ENCODE data around the gene TSPAN13. TPM values are rescaled to one million over a fixed set of nuclear protein-coding genes. Genes with fewer than 3 reads are reported as not detected.

The TSPAN13 gene
- total and polyA plus RNA-seq, 10 donors: 30.1 to 53.0 (median 46.9) TPM

DNA sequence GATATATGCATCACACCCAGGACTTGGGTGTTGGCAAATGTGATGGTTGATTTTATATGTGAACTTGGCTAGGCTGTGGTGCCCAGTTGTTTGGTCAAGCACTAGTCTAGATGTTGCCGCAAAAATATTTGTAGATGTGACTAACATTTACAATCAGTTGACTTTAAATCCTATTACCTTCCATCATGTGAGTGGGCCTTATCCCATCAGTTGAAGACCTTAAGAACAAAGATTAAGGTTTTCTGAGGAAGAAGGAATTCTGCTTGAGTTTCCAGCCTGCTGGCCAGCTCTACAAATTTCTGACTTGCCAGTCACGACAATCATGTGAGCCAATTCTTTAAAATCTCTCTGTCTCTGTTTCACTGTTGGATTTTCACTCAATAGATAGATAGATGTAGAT, 20.3 kb downstream of the TSPAN13 start:
- Histone ChIP-seq H3K9me3 (no peaks in the 10 kb centered on the region), H3K4me1 (peaks cover 3 to 34% (median 12%) of the 10 kb centered on the region in 6 donors), H3K4me3 (no peak overlapping the region), H3K27ac (no peak overlapping the region), H3K36me3 (no peaks in the 10 kb centered on the region), H3K27me3 (replicated peaks in 1 of 7) (peaks cover 0 to 12% (median 0%) of the 10 kb centered on the region in 7 donors)
- intact Hi-C loops (cut with DNase I; ENCODE audit: low total_unique reads): no loop called here
- WGBS, 5 donors: 90 to 100% (median 92%) methylated on average over 2 of the region's 2 CpGs
- TF ChIP-seq, protein P1, sequence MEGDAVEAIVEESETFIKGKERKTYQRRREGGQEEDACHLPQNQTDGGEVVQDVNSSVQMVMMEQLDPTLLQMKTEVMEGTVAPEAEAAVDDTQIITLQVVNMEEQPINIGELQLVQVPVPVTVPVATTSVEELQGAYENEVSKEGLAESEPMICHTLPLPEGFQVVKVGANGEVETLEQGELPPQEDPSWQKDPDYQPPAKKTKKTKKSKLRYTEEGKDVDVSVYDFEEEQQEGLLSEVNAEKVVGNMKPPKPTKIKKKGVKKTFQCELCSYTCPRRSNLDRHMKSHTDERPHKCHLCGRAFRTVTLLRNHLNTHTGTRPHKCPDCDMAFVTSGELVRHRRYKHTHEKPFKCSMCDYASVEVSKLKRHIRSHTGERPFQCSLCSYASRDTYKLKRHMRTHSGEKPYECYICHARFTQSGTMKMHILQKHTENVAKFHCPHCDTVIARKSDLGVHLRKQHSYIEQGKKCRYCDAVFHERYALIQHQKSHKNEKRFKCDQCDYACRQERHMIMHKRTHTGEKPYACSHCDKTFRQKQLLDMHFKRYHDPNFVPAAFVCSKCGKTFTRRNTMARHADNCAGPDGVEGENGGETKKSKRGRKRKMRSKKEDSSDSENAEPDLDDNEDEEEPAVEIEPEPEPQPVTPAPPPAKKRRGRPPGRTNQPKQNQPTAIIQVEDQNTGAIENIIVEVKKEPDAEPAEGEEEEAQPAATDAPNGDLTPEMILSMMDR (IDR thresholded peaks at IDR 0.05 in 8 of 11, conservative IDR thresholded peaks at IDR 0.05 in 3 of 11): no peak
- TF ChIP-seq POLR2A (IDR thresholded peaks at IDR 0.05) (no peak), POLR2AphosphoS5 (IDR thresholded peaks at IDR 0.05) (no peak)
- no peak for DNase-seq

DNA sequence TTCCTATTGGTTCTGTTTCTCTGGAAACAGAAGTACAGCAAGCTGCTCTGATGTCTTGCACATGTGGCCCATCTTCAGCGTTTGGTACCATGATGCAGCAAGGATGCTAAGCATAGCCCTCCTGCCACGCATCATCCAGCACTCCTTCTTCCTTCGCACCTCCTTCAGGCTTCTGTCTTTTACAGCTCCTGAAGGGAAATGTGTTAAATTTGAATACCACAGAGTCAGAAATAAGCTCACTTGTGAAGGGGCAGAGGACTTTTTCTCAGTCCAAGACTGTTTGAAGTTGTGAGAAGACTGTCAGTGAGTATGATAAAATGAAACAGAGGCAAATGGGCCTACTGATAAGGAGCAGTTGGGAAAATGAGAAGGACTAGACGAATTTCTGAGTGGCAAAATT, 20.7 kb downstream of the TSPAN13 start:
- TF ChIP-seq, protein P1 (IDR thresholded peaks at IDR 0.05 in 8 of 11, conservative IDR thresholded peaks at IDR 0.05 in 3 of 11): no peak
- TF ChIP-seq POLR2A (IDR thresholded peaks at IDR 0.05): no peak
- TF ChIP-seq POLR2AphosphoS5 (IDR thresholded peaks at IDR 0.05): no peak
- H3K4me3 ChIP-seq: no peak overlapping the region
- peaks cover 0 to 12% (median 0%) of the 10 kb centered on the region in 7 donors for H3K27me3 ChIP-seq (replicated peaks in 1 of 7)
- H3K9me3 ChIP-seq: no peaks in the 10 kb centered on the region
- intact Hi-C loops (cut with DNase I; ENCODE audit: low total_unique reads): no loop called here
- no peak overlapping the region for H3K27ac ChIP-seq
- no peaks in the 10 kb centered on the region for H3K36me3 ChIP-seq
- H3K4me1 ChIP-seq: peaks cover 3 to 38% (median 12%) of the 10 kb centered on the region in 6 donors
- DNase-seq: no peak
- WGBS, 5 donors: 70 to 91% (median 82%) methylated on average over 4 of the region's 4 CpGs

DNA sequence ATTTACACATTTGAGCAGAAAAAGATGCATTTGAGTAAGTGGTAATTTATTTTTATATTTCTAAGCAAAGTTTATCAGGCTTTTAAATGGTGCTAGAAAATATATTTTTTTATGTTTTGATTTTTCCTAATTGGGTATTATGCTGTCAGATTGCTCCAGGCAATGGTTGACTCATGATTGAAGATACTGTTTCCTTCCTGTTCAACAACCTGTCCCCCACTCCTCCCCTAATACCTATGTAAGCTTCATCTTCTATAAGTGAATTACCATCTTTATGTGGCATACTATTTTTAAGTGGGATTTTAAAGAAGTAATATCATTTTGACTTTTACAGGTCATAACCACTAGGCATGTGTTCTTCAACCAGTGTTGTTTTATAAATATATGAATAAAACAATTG, 21.4 kb downstream of the TSPAN13 start:
- peaks cover 3 to 39% (median 12%) of the 10 kb centered on the region in 6 donors for H3K4me1 ChIP-seq
- intact Hi-C loops (cut with DNase I; ENCODE audit: low total_unique reads): no loop called here

DNA sequence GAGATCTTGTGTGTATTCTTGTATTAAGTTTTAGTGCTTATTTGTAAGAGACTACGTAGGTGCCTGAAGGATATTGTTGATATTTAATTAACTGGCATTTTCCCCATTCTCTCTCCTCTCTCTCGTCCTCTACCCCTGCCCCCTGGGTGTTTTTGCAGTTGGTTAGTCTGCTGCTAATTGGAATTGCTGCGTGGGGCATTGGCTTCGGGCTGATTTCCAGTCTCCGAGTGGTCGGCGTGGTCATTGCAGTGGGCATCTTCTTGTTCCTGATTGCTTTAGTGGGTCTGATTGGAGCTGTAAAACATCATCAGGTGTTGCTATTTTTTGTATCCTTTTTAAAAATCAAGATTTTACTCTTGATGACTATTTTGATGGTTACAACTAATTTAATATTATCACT, 22.5 kb downstream of the TSPAN13 start:
- Histone ChIP-seq H3K4me1 (peaks cover 3 to 31% (median 8%) of the 10 kb centered on the region in 6 donors), H3K27ac (no peak overlapping the region), H3K9me3 (no peaks in the 10 kb centered on the region), H3K27me3 (replicated peaks in 1 of 7) (peaks cover 0 to 7% (median 0%) of the 10 kb centered on the region in 7 donors), H3K36me3 (peaks cover 0 to 2% (median 0%) of the 10 kb centered on the region in 6 donors), H3K4me3 (no peak overlapping the region)
- intact Hi-C loops (cut with DNase I; ENCODE audit: low total_unique reads): no loop called here
- TF ChIP-seq, protein P1 (IDR thresholded peaks at IDR 0.05 in 8 of 11, conservative IDR thresholded peaks at IDR 0.05 in 3 of 11): no peak
- TF ChIP-seq POLR2AphosphoS5 (IDR thresholded peaks at IDR 0.05) (no peak), POLR2A (IDR thresholded peaks at IDR 0.05) (no peak)
- DNase-seq: no peak
- 85 to 98% (median 93%) methylated on average over 7 of the region's 7 CpGs for WGBS, 5 donors

More for the DNA sequence above, 21.4 kb downstream of the TSPAN13 start:
- Histone ChIP-seq H3K4me3 (no peak overlapping the region), H3K27me3 (replicated peaks in 1 of 7) (peaks cover 0 to 12% (median 0%) of the 10 kb centered on the region in 7 donors), H3K27ac (no peak overlapping the region), H3K36me3 (no peaks in the 10 kb centered on the region), H3K9me3 (no peaks in the 10 kb centered on the region)
- DNase-seq: no peak
- TF ChIP-seq, protein P1 (IDR thresholded peaks at IDR 0.05 in 8 of 11, conservative IDR thresholded peaks at IDR 0.05 in 3 of 11): no peak
- no peak for TF ChIP-seq POLR2AphosphoS5 (IDR thresholded peaks at IDR 0.05)
- TF ChIP-seq POLR2A (IDR thresholded peaks at IDR 0.05): no peak
